Measurements from ENCODE around the gene OPTC.

DNA sequence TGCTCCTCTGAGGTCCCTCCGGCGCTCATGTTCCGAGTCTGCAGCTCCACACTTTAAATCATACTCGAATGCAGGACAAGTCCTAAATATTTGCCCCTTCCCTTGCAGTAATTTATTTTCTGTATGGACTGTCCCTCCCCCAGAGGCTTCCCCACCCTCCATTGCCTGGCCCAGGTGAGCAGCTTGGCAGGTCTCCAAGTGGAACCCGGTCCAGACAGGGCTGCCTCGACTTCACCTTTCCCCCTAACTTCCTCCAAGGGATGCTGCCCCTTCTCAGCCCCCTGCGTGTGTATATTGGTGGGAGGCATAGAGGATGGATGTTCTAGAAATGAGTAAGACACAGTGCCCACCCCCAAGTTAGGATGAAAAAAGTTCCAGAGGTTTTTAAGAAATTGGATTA, 5.4 kb upstream of the OPTC start:
- TF ChIP-seq POLR2A (IDR thresholded peaks at IDR 0.05), result no peak
- TF ChIP-seq, protein P1, sequence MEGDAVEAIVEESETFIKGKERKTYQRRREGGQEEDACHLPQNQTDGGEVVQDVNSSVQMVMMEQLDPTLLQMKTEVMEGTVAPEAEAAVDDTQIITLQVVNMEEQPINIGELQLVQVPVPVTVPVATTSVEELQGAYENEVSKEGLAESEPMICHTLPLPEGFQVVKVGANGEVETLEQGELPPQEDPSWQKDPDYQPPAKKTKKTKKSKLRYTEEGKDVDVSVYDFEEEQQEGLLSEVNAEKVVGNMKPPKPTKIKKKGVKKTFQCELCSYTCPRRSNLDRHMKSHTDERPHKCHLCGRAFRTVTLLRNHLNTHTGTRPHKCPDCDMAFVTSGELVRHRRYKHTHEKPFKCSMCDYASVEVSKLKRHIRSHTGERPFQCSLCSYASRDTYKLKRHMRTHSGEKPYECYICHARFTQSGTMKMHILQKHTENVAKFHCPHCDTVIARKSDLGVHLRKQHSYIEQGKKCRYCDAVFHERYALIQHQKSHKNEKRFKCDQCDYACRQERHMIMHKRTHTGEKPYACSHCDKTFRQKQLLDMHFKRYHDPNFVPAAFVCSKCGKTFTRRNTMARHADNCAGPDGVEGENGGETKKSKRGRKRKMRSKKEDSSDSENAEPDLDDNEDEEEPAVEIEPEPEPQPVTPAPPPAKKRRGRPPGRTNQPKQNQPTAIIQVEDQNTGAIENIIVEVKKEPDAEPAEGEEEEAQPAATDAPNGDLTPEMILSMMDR (IDR thresholded peaks at IDR 0.05), result no peak
